HFFc6 (cell line): ENCODE measurements around the gene AGPAT3. TPM values are rescaled to one million over a fixed set of nuclear protein-coding genes. Genes with fewer than 3 reads are reported as not detected.

Source experiments
- DNase-seq: peaks from one replicate; pipeline ENCODE4 v3.0.0-alpha.2; 2018
- H3K27ac Mint-ChIP-seq: 2 replicates; pipeline ENCODE4 v1.8.0; 2020; ENCODE audit warnings: mild to moderate bottlenecking, mixed read lengths
- H3K27me3 Mint-ChIP-seq: 2 replicates; pipeline ENCODE4 v1.8.0; 2021; ENCODE audit warnings: mild to moderate bottlenecking, moderate library complexity, mixed read lengths; ENCODE audit not compliant: insufficient read depth
- H3K36me3 Mint-ChIP-seq: 2 replicates; pipeline ENCODE4 v1.8.0; 2021; ENCODE audit warnings: low read depth, mixed read lengths
- H3K4me1 Mint-ChIP-seq: 2 replicates; pipeline ENCODE4 v1.8.0; 2020; ENCODE audit warnings: low read depth, mixed read lengths
- H3K4me3 Mint-ChIP-seq: 2 replicates; pipeline ENCODE4 v1.8.0; 2020; ENCODE audit warnings: mild to moderate bottlenecking, moderate library complexity, mixed read lengths
- H3K9me3 Mint-ChIP-seq: 2 replicates; pipeline ENCODE4 v1.8.0; 2020; ENCODE audit warnings: mild to moderate bottlenecking, mixed read lengths
- total RNA-seq, 6 experiments: library from RNA; stranded (reverse); fragmentation: NEBNext Ultra II Directional; extraction: Animal tissue kit (Norgen Biotek cat#: 25700); gene quantifications; 2 replicates in 1 of 6; 3 replicates in 5 of 6; pipeline ENCODE4 v1.2.3, GENCODE V29; 2021
- TF ChIP-seq, protein P1 (sequence below): fragments of 200-600 bp; sonication (generic); IDR thresholded peaks from 2 replicates; pipeline ENCODE4 v1.5.0; 2021; ENCODE audit warnings: antibody characterized with exemption, mild to moderate bottlenecking

AGPAT3 gene
- total RNA-seq, 6 experiments from 2014 or later = 94.6 to 114 (median 97.8) TPM

- Mint-ChIP-seq H3K27me3 (peaks cover 12% of the 10 kb centered on the region), H3K27ac (no peak overlapping the region), H3K9me3 (no peaks in the 10 kb centered on the region), H3K4me3 (no peak overlapping the region), H3K36me3 (no peaks in the 10 kb centered on the region), H3K4me1 (peaks cover 16% of the 10 kb centered on the region)
- DNase-seq = no peak
- TF ChIP-seq, protein P1, sequence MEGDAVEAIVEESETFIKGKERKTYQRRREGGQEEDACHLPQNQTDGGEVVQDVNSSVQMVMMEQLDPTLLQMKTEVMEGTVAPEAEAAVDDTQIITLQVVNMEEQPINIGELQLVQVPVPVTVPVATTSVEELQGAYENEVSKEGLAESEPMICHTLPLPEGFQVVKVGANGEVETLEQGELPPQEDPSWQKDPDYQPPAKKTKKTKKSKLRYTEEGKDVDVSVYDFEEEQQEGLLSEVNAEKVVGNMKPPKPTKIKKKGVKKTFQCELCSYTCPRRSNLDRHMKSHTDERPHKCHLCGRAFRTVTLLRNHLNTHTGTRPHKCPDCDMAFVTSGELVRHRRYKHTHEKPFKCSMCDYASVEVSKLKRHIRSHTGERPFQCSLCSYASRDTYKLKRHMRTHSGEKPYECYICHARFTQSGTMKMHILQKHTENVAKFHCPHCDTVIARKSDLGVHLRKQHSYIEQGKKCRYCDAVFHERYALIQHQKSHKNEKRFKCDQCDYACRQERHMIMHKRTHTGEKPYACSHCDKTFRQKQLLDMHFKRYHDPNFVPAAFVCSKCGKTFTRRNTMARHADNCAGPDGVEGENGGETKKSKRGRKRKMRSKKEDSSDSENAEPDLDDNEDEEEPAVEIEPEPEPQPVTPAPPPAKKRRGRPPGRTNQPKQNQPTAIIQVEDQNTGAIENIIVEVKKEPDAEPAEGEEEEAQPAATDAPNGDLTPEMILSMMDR = no peak
These were observed 38.9 kb upstream of the AGPAT3 start for GRCh38 chr21:43825936-43826622.

- Mint-ChIP-seq H3K36me3 (no peaks in the 10 kb centered on the region), H3K27ac (peak overlapping the region; percentile 85), H3K27me3 (peaks cover 14% of the 10 kb centered on the region), H3K4me1 (peaks cover 16% of the 10 kb centered on the region), H3K4me3 (no peak overlapping the region), H3K9me3 (no peaks in the 10 kb centered on the region)
- TF ChIP-seq, protein P1 = no peak
- DNase-seq = no peak
These were observed 38.4 kb upstream of the AGPAT3 start for GRCh38 chr21:43826623-43826974.

DNA sequence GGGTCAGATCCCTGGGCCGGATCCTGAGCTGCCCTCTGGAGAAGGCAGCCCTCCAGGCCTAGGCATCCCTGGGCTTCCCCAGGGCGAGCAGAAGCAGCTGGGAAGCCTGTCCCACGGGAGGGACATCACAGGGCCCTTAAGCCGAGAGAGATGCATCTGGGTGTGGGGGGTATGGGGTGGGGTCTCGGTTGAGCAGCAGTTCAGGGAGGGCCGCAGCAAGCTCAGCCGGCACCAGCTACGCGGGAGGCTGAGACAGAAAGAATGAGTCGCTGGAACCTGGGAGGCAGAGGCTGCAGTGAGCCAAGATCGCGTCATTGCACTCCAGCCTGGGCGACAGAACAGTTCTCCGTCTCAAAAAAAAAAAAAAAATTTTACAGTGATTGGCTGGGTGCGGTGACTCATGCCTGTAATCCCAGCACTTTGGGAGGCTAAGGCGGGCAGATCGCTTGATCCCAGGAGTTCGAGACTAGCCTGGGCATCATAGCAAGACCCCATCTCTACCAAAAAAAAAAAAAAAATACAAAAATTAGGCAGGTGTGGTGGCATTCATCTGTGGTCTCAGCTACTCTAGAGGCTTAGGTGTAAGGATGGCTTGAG is 37.9 kb upstream of the AGPAT3 start:
- TF ChIP-seq, protein P1 = no peak
- Mint-ChIP-seq H3K36me3 (no peaks in the 10 kb centered on the region), H3K27me3 (peaks cover 18% of the 10 kb centered on the region), H3K4me1 (peaks cover 16% of the 10 kb centered on the region), H3K27ac (peak overlapping the region; percentile 85), H3K4me3 (peak overlapping the region; percentile 75), H3K9me3 (no peaks in the 10 kb centered on the region)
- peak; percentile 80 for DNase-seq

DNA sequence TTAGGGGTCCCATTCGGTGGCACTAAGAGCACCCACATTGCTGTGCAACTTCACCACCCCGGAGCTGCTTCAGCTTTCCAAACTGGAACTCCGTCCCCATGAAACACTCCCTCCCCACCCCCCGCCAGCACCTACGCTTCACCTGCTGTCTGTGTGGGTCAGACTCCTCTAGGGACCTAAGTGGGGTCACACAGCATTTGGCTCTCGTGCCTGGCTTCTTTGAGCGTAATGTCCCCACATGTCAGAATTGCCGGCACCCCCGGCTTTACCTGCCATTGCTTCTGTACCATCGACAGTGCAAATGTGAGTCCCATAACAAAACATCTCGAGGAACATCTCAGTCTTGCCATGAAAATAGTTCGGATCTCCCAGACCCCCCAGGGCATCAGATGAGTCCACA is 35.9 kb upstream of the AGPAT3 start:
- TF ChIP-seq, protein P1 = no peak
- H3K4me1 Mint-ChIP-seq = peaks cover 15% of the 10 kb centered on the region

GRCh38 chr21:43829575-43830119 is 35.4 kb upstream of the AGPAT3 start:
- TF ChIP-seq, protein P1 = no peak
- Mint-ChIP-seq H3K27me3 (peaks cover 24% of the 10 kb centered on the region), H3K27ac (no peak overlapping the region), H3K4me3 (no peak overlapping the region), H3K9me3 (no peaks in the 10 kb centered on the region; the same call in 1 of the 2 replicates), H3K4me1 (peaks cover 11% of the 10 kb centered on the region), H3K36me3 (no peaks in the 10 kb centered on the region)
- no peak for DNase-seq

More for the DNA sequence above, 35.9 kb upstream of the AGPAT3 start:
- H3K27me3 Mint-ChIP-seq = peaks cover 24% of the 10 kb centered on the region
- H3K9me3 Mint-ChIP-seq = no peaks in the 10 kb centered on the region; the same call in 1 of the 2 replicates
- no peak overlapping the region for H3K4me3 Mint-ChIP-seq
- no peak overlapping the region for H3K27ac Mint-ChIP-seq
- DNase-seq = no peak
- H3K36me3 Mint-ChIP-seq = no peaks in the 10 kb centered on the region
